Muscle layer of colon (tissue), 2 donors: Measurements from ENCODE around the gene SLC6A19.
"Not testable (repeated sequence)": the region's sequence is repeated elsewhere in the genome, so short reads cannot be mapped to it uniquely, and the experiment has no call there.

ENCODE experiments used
- H3K27ac ChIP-seq: one replicate; pipeline ENCODE4 v1.7.0; 2013; ENCODE audit warnings: low read depth, mild to moderate bottlenecking, low read length, moderate library complexity
- H3K27me3 ChIP-seq, 2 donors: one replicate each; pipeline ENCODE4 v1.7.0; 2013; ENCODE audit warnings: low read length in 2 of 2, mild to moderate bottlenecking in 2 of 2; ENCODE audit not compliant: insufficient read depth in 2 of 2, control insufficient read depth in 1 of 2
- H3K36me3 ChIP-seq: one replicate; pipeline ENCODE4 v1.7.0; 2013; ENCODE audit warnings: mild to moderate bottlenecking, low read length; ENCODE audit not compliant: insufficient read depth
- H3K4me1 ChIP-seq: one replicate; pipeline ENCODE4 v1.7.0; 2013; ENCODE audit warnings: mild to moderate bottlenecking, low read length; ENCODE audit not compliant: insufficient read depth
- H3K4me3 ChIP-seq, 2 donors: one replicate each; pipeline ENCODE4 v1.7.0; 2013; ENCODE audit warnings: low read length in 2 of 2, low read depth in 1 of 2, mild to moderate bottlenecking in 1 of 2, moderate library complexity in 1 of 2
- H3K9ac ChIP-seq: one replicate; pipeline ENCODE4 v1.7.0; 2013; ENCODE audit warnings: low read length
- H3K9me3 ChIP-seq: one replicate; pipeline ENCODE4 v1.7.0; 2013; ENCODE audit warnings: mild to moderate bottlenecking, low read length
- donor health status: abdominal sarcoma.
- donor health status: Adenocarcinoma of cecum.

SLC6A19 gene

GRCh38 chr5:1201327-1202025 is at the start of gene SLC6A19:
Gene SLC6A19 (plus strand): TSS chr5:1201595. CDS start chr5:1201651, 56 bp downstream.
- no peak within 1 kb of the TSS for H3K27ac ChIP-seq

GRCh38 chr5:1152156-1152555 is 49.2 kb upstream of the SLC6A19 start:
- Histone ChIP-seq H3K27ac (no peak overlapping the region), H3K4me3 (no peak overlapping the region), H3K36me3 (no peaks in the 10 kb centered on the region), H3K4me1 (no peaks in the 10 kb centered on the region), H3K9me3 (peaks cover 5% of the 10 kb centered on the region), H3K9ac (no peak overlapping the region), H3K27me3 (peaks cover 9 to 35% of the 10 kb centered on the region in 2 donors)

More at GRCh38 chr5:1201327-1202025, at the start of gene SLC6A19:
- Histone ChIP-seq H3K9ac (no peak within 1 kb of the TSS), H3K27me3 (peaks cover 6 to 38% of the 10 kb centered on the region in 2 donors), H3K36me3 (no peaks in the 10 kb centered on the region), H3K9me3 (no peaks in the 10 kb centered on the region), H3K4me3 (no peak within 1 kb of the TSS), H3K4me1 (no peaks in the 10 kb centered on the region)

GRCh38 chr5:1152771-1153282 is 48.6 kb upstream of the SLC6A19 start:
- H3K9me3 ChIP-seq = peaks cover 5% of the 10 kb centered on the region
- no peaks in the 10 kb centered on the region for H3K4me1 ChIP-seq
- H3K9ac ChIP-seq = no peak overlapping the region
- H3K4me3 ChIP-seq = no peak overlapping the region
- peaks cover 9 to 40% of the 10 kb centered on the region in 2 donors for H3K27me3 ChIP-seq
- H3K36me3 ChIP-seq = no peaks in the 10 kb centered on the region
- H3K27ac ChIP-seq = no peak overlapping the region

- Histone ChIP-seq H3K27me3 (peaks cover 9 to 40% of the 10 kb centered on the region in 2 donors), H3K27ac (no peak overlapping the region), H3K4me1 (no peaks in the 10 kb centered on the region), H3K9ac (no peak overlapping the region), H3K36me3 (no peaks in the 10 kb centered on the region), H3K4me3 (no peak overlapping the region), H3K9me3 (peaks cover 5% of the 10 kb centered on the region)
These were observed 48.0 kb upstream of the SLC6A19 start for GRCh38 chr5:1153428-1153827.

GRCh38 chr5:1155191-1156032 is 46.0 kb upstream of the SLC6A19 start:
- Histone ChIP-seq H3K36me3 (no peaks in the 10 kb centered on the region), H3K27ac (no peak overlapping the region), H3K27me3 (peaks cover 9 to 40% of the 10 kb centered on the region in 2 donors), H3K4me3 (no peak overlapping the region), H3K9ac (no peak overlapping the region), H3K4me1 (no peaks in the 10 kb centered on the region), H3K9me3 (peaks cover 5% of the 10 kb centered on the region)

GRCh38 chr5:1156033-1156753 is 45.2 kb upstream of the SLC6A19 start:
- Histone ChIP-seq H3K9ac (no peak overlapping the region), H3K36me3 (no peaks in the 10 kb centered on the region), H3K9me3 (peaks cover 5% of the 10 kb centered on the region), H3K27me3 (peaks cover 9 to 40% of the 10 kb centered on the region in 2 donors), H3K4me1 (no peaks in the 10 kb centered on the region), H3K27ac (no peak overlapping the region), H3K4me3 (no peak overlapping the region)

- peaks cover 9 to 40% of the 10 kb centered on the region in 2 donors for H3K27me3 ChIP-seq
- H3K36me3 ChIP-seq = no peaks in the 10 kb centered on the region
These were observed 44.5 kb upstream of the SLC6A19 start for GRCh38 chr5:1156754-1157460.

GRCh38 chr5:1157461-1157986 is 43.9 kb upstream of the SLC6A19 start:
- not testable (repeated sequence) for H3K9me3 ChIP-seq, H3K4me1 ChIP-seq, H3K27ac ChIP-seq, H3K36me3 ChIP-seq, H3K4me3 ChIP-seq, H3K9ac ChIP-seq
- peaks cover 9 to 35% of the 10 kb centered on the region in 2 donors for H3K27me3 ChIP-seq

More at GRCh38 chr5:1156754-1157460, 44.5 kb upstream of the SLC6A19 start:
- H3K9me3 ChIP-seq = peaks cover 5% of the 10 kb centered on the region
- H3K9ac ChIP-seq = no peak overlapping the region
- no peaks in the 10 kb centered on the region for H3K4me1 ChIP-seq
- no peak overlapping the region for H3K27ac ChIP-seq
- H3K4me3 ChIP-seq = no peak overlapping the region

- no peak overlapping the region for H3K27ac ChIP-seq
- peaks cover 9 to 29% of the 10 kb centered on the region in 2 donors for H3K27me3 ChIP-seq
- H3K9me3 ChIP-seq = peaks cover 5% of the 10 kb centered on the region
- no peak overlapping the region for H3K9ac ChIP-seq
- H3K4me1 ChIP-seq = no peaks in the 10 kb centered on the region
- no peaks in the 10 kb centered on the region for H3K36me3 ChIP-seq
- no peak overlapping the region for H3K4me3 ChIP-seq
These were observed 42.6 kb upstream of the SLC6A19 start for GRCh38 chr5:1158647-1159340.

- Histone ChIP-seq H3K9me3 (peaks cover 5% of the 10 kb centered on the region), H3K27ac (no peak overlapping the region), H3K27me3 (peaks cover 4 to 27% of the 10 kb centered on the region in 2 donors), H3K4me1 (no peaks in the 10 kb centered on the region), H3K36me3 (no peaks in the 10 kb centered on the region), H3K4me3 (no peak overlapping the region), H3K9ac (no peak overlapping the region)
These were observed 42.1 kb upstream of the SLC6A19 start for GRCh38 chr5:1159341-1159675.
